IMR-90 (cell line): ENCODE data around the gene PAWR. TPM values are rescaled to one million over a fixed set of nuclear protein-coding genes. Genes with fewer than 3 reads are reported as not detected.

ENCODE experiments used
- ATAC-seq: fragments of 200-7000 bp; cut with Tn5 transposase; 2 replicates; pipeline ENCODE4 v1.9.1; 2020; ENCODE audit warnings: low read depth, mild to moderate bottlenecking, moderate library complexity
- BruUV-seq: library from RNA; stranded (reverse); fragments of 400-500 nt; replicated peaks from 2 replicates; lab custom pipeline; 2021; lab: Mats Ljungman, UMichigan
- CTCF ChIA-PET: fragments of 300-600 bp; formaldehyde crosslinking; extraction: SDS; loops from one replicate; lab custom pipeline; 2021; ENCODE audit warnings: antibody characterized with exemption; lab: Yijun Ruan, JAX
- POLR2A ChIA-PET: fragments of 300-600 bp; sonication (Branson Sonifier 250); formaldehyde crosslinking; loops from one replicate; lab custom pipeline; 2022; ENCODE audit warnings: antibody characterized with exemption; ENCODE audit not compliant: unreplicated experiment; lab: Charles Lee
- DNase-seq: peaks from one replicate; pipeline ENCODE4 v3.0.0; 2013
- H2AFZ ChIP-seq: replicated peaks from 2 replicates; pipeline ENCODE3; 2013; ENCODE audit warnings: low read length, mild to moderate bottlenecking; ENCODE audit not compliant: poor library complexity
- H2AK5ac ChIP-seq: 2 replicates; pipeline ENCODE4 v1.6.1; 2013; ENCODE audit warnings: low read depth, low read length, inconsistent platforms
- H2AK9ac ChIP-seq: replicated peaks from 2 replicates; pipeline ENCODE3; 2013; ENCODE audit warnings: mild to moderate bottlenecking, low read depth, low read length, moderate library complexity; ENCODE audit not compliant: poor library complexity
- H2BK120ac ChIP-seq: 2 replicates; pipeline ENCODE4 v1.6.1; 2013; ENCODE audit warnings: low read depth, low read length, inconsistent platforms
- H2BK15ac ChIP-seq: 3 replicates; pipeline ENCODE4 v1.6.1; 2013; ENCODE audit warnings: low read depth, low read length, inconsistent platforms
- H2BK20ac ChIP-seq: 2 replicates; pipeline ENCODE4 v1.6.1; 2013; ENCODE audit warnings: low read depth, mild to moderate bottlenecking, inconsistent platforms, low read length, moderate library complexity
- H2BK5ac ChIP-seq: 2 replicates; pipeline ENCODE4 v1.6.1; 2013; ENCODE audit warnings: mild to moderate bottlenecking, low read depth, low read length, inconsistent platforms; ENCODE audit not compliant: poor library complexity, severe bottlenecking
- H3K14ac ChIP-seq: replicated peaks from 2 replicates; pipeline ENCODE4 v1.6.1; 2013; ENCODE audit warnings: low read depth, low read length, inconsistent platforms
- H3K18ac ChIP-seq: 2 replicates; pipeline ENCODE4 v1.6.1; 2013; ENCODE audit warnings: low read depth, low read length, control low read depth
- H3K23ac ChIP-seq: 2 replicates; pipeline ENCODE4 v1.6.1; 2013; ENCODE audit warnings: low read depth, low read length, inconsistent platforms
- H3K27ac ChIP-seq: 2 replicates; pipeline ENCODE4 v1.5.1; 2013; ENCODE audit warnings: mild to moderate bottlenecking, control low read depth, low read length; ENCODE audit not compliant: insufficient read depth
- H3K27me3 ChIP-seq: 2 replicates; pipeline ENCODE4 v1.6.1; 2013; ENCODE audit warnings: low read length; ENCODE audit not compliant: control insufficient read depth, insufficient read depth
- H3K36me3 ChIP-seq: 2 replicates; pipeline ENCODE4 v1.6.1; 2013; ENCODE audit warnings: low read length, mixed read lengths; ENCODE audit not compliant: control insufficient read depth, insufficient read depth
- H3K4ac ChIP-seq: 2 replicates; pipeline ENCODE4 v1.6.1; 2013; ENCODE audit warnings: low read depth, low read length, inconsistent platforms
- H3K4me1 ChIP-seq: 2 replicates; pipeline ENCODE4 v1.6.1; 2013; ENCODE audit warnings: low read length, mixed read lengths; ENCODE audit not compliant: control insufficient read depth, insufficient read depth
- H3K4me2 ChIP-seq: 2 replicates; pipeline ENCODE4 v1.6.1; 2013; ENCODE audit warnings: low read depth, mild to moderate bottlenecking, control low read depth, low read length, moderate library complexity
- H3K4me3 ChIP-seq: 2 replicates; pipeline ENCODE4 v1.5.1; 2013; ENCODE audit warnings: low read depth, mild to moderate bottlenecking, control low read depth, low read length, moderate library complexity; ENCODE audit not compliant: insufficient read depth
- H3K56ac ChIP-seq: 2 replicates; pipeline ENCODE4 v1.6.1; 2013; ENCODE audit warnings: low read length, inconsistent platforms; ENCODE audit not compliant: insufficient read depth; ENCODE audit errors: extremely low read depth
- H3K79me1 ChIP-seq, 2 experiments: 2 replicates each; pipeline ENCODE4 v1.6.1; 2013; ENCODE audit warnings: low read length in 2 of 2, inconsistent platforms in 1 of 2, low read depth in 1 of 2
- H3K9ac ChIP-seq: 2 replicates; pipeline ENCODE4 v1.6.1; 2013; ENCODE audit warnings: low read depth, low read length, control low read depth
- H3K9me1 ChIP-seq: 2 replicates; pipeline ENCODE4 v1.6.1; 2013; ENCODE audit warnings: low read length, inconsistent platforms; ENCODE audit not compliant: insufficient read depth
- H3K9me3 ChIP-seq: 2 replicates; pipeline ENCODE4 v1.6.1; 2013; ENCODE audit warnings: low read length; ENCODE audit not compliant: control insufficient read depth, insufficient read depth
- H4K20me1 ChIP-seq: 2 replicates; pipeline ENCODE4 v1.6.1; 2013; ENCODE audit warnings: low read length, inconsistent platforms; ENCODE audit not compliant: insufficient read depth
- H4K5ac ChIP-seq: 2 replicates; pipeline ENCODE4 v1.6.1; 2013; ENCODE audit warnings: mild to moderate bottlenecking, low read depth, low read length, control low read depth
- H4K8ac ChIP-seq, 2 experiments: 2 replicates each; pipeline ENCODE4 v1.6.1; 2013; ENCODE audit warnings: low read depth in 2 of 2, low read length in 2 of 2, control low read depth in 1 of 2, inconsistent platforms in 1 of 2
- H4K91ac ChIP-seq: 2 replicates; pipeline ENCODE4 v1.6.1; 2013; ENCODE audit warnings: low read depth, low read length, inconsistent platforms; ENCODE audit not compliant: insufficient read depth
- CHD1 ChIP-seq: IDR thresholded peaks from 2 replicates; pipeline ENCODE4 v1.6.1; 2012; ENCODE audit warnings: low read depth, low read length, improper control_type of control experiment
- MAFK ChIP-seq: IDR thresholded peaks from 2 replicates; pipeline ENCODE4 v1.6.1; 2012; ENCODE audit warnings: low read depth, low read length, improper control_type of control experiment
- MAZ ChIP-seq: IDR thresholded peaks from 2 replicates; pipeline ENCODE4 v1.6.1; 2012; ENCODE audit warnings: low read depth, mild to moderate bottlenecking, low read length, improper control_type of control experiment, moderate library complexity, borderline replicate concordance
- RCOR1 ChIP-seq: IDR thresholded peaks from 2 replicates; pipeline ENCODE4 v1.6.1; 2012; ENCODE audit warnings: mild to moderate bottlenecking, low read length, improper control_type of control experiment; ENCODE audit not compliant: insufficient replicate concordance
- WGBS, 2 experiments: methylation state at CpG; one replicate each; pipeline versions ENCODE4 v1.1.5 to v1.1.7; 2013; ENCODE audit warnings: missing lambda C conversion rate in 2 of 2; ENCODE audit not compliant: insufficient read length in 1 of 2; ENCODE audit errors: extremely low coverage in 2 of 2; 5-methylcytosine and 5-hydroxymethylcytosine counted together
- dilution Hi-C: fragments of 300-500 bp; cut with HindIII; formaldehyde crosslinking; loops from one replicate; pipeline ENCODE4 v1.14.3; 2018; ENCODE audit warnings: low sequenced_read_pairs; ENCODE audit not compliant: unreplicated experiment
- in situ Hi-C: fragments of 300-500 bp; cut with MboI; formaldehyde crosslinking; loops from 3 replicates; pipeline ENCODE4 v1.14.3; 2019; ENCODE audit warnings: low sequenced_read_pairs, inconsistent platforms, mixed read lengths
- intact Hi-C: fragments of 100-400 bp; cut with micrococcal nuclease; formaldehyde crosslinking; loops from 2 replicates; pipeline ENCODE4 v1.10.0; 2022
- polyA plus RNA-seq, 3 experiments: library from polyadenylated mRNA; depleted of rRNA; stranded (reverse); fragments of >200 nt; gene quantifications; 2 replicates each; pipeline ENCODE4 v1.2.3, GENCODE V29; 2012; ENCODE audit warnings: low replicate concordance in 1 of 3
- total RNA-seq: library from RNA; depleted of rRNA; stranded (reverse); fragments of >200 nt; gene quantifications from 2 replicates; pipeline ENCODE4 v1.2.3, GENCODE V29; 2012

Gene PAWR
- total and polyA plus RNA-seq, 2 of the 4 experiments (the other 2 are of a cell fraction): 13.2 to 13.6 TPM

DNA sequence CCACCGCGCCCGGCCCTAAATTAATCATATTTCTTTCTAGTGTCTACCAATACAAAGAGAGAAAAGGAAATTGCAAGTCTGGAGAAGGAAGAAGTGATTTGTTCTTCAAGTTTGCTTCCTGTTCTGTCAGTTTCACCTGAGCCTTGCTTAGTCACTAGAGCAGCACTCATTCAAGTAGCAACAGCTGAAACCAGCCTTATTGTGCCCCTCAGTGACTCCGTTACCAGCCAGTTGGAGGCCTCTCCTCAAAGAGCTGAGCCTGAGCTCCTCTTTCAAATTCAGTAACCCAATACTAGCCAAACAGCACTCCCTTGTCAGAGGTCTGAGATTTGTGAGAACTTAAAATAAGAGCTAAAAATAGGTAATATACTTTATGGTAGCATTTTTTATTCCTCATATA, 17.4 kb downstream of the PAWR start:
- no peak for TF ChIP-seq RCOR1
- no peak for TF ChIP-seq MAZ
- TF ChIP-seq MAFK: no peak
- no peak for TF ChIP-seq CHD1
- dilution Hi-C loops: no loop called here

More for the DNA sequence above, 17.4 kb downstream of the PAWR start:
- ChIA-PET CTCF (no interaction called here), POLR2A (no interaction called here)
- no peak for DNase-seq
- in situ Hi-C loops: no loop called here
- no peak overlapping the region for H2BK20ac ChIP-seq
- H3K79me1 ChIP-seq: peaks cover 19 to 56% of the 10 kb centered on the region in 2 experiments
- H2AK5ac ChIP-seq: no peak overlapping the region
- peaks cover 9% of the 10 kb centered on the region for H4K20me1 ChIP-seq
- H3K14ac ChIP-seq: no peak overlapping the region
- peaks cover 3% of the 10 kb centered on the region; the same call in 1 of the 2 replicates for H3K9me1 ChIP-seq
- H4K91ac ChIP-seq: no peak overlapping the region
- H3K23ac ChIP-seq: no peak overlapping the region
- H3K36me3 ChIP-seq: no peaks in the 10 kb centered on the region
- no peak overlapping the region for H2BK120ac ChIP-seq
- H3K18ac ChIP-seq: no peak overlapping the region
- no peaks in the 10 kb centered on the region for H3K27me3 ChIP-seq
- H3K4me1 ChIP-seq: peaks cover 4% of the 10 kb centered on the region
- H3K27ac ChIP-seq: no peak overlapping the region
- no peak overlapping the region for H2BK5ac ChIP-seq
- WGBS, 2 experiments: no CpG with 5 or more reads among the region's 4 CpGs
- no peak overlapping the region for H3K4ac ChIP-seq
- no peak for ATAC-seq
- no peak overlapping the region for H3K9ac ChIP-seq
- H4K5ac ChIP-seq: no peak overlapping the region
- BruUV-seq: no TSS peak
- H2AFZ ChIP-seq: no peak overlapping the region
- H3K4me3 ChIP-seq: no peak overlapping the region
- no peak overlapping the region for H4K8ac ChIP-seq
- peaks cover 2% of the 10 kb centered on the region; the same call in 1 of the 2 replicates for H3K9me3 ChIP-seq
- H3K56ac ChIP-seq: no peak overlapping the region
- no peak overlapping the region for H2BK15ac ChIP-seq
- H3K4me2 ChIP-seq: no peak overlapping the region
- H2AK9ac ChIP-seq: no peak overlapping the region
- intact Hi-C loops: no loop called here
